ENCODE data around the gene NEK7.
"Not testable (repeated sequence)": the region's sequence is repeated elsewhere in the genome, so short reads cannot be mapped to it uniquely, and the experiment has no call there.

Gene NEK7

GRCh38 chr1:198121056-198121826 is 35.6 kb upstream of the NEK7 start:
- no peaks in the 10 kb centered on the region for H3K9me3 ChIP-seq (ENCODE audit: control insufficient read depth in 2 of 2, low read length in 2 of 2)
- no peaks in the 10 kb centered on the region for H3K4me1 ChIP-seq (ENCODE audit: control insufficient read depth in 2 of 2, insufficient read depth in 2 of 2, low read length in 2 of 2)
- H3K27ac ChIP-seq (ENCODE audit: low read depth in 2 of 2, low read length in 2 of 2) = no peak overlapping the region

GRCh38 chr1:198122693-198123092 is 34.1 kb upstream of the NEK7 start:
- no peaks in the 10 kb centered on the region for H3K27me3 ChIP-seq (ENCODE audit: control insufficient read depth in 2 of 2, insufficient read depth in 2 of 2, low read length in 2 of 2)
- H3K9ac ChIP-seq (ENCODE audit: low read depth in 1 of 2, low read length in 2 of 2) = no peak overlapping the region
- H3K4me1 ChIP-seq (ENCODE audit: control insufficient read depth in 2 of 2, insufficient read depth in 2 of 2, low read length in 2 of 2) = no peaks in the 10 kb centered on the region
- no peak overlapping the region for H3K27ac ChIP-seq (ENCODE audit: low read depth in 2 of 2, low read length in 2 of 2)
- no peaks in the 10 kb centered on the region for H3K36me3 ChIP-seq (ENCODE audit: control insufficient read depth in 2 of 2, insufficient read depth in 2 of 2, low read length in 2 of 2)
- no peak overlapping the region for H3K4me3 ChIP-seq (ENCODE audit: low read length in 2 of 2)
- no peaks in the 10 kb centered on the region for H3K9me3 ChIP-seq (ENCODE audit: control insufficient read depth in 2 of 2, low read length in 2 of 2)

More at GRCh38 chr1:198121056-198121826, 35.6 kb upstream of the NEK7 start:
- H3K27me3 ChIP-seq (ENCODE audit: control insufficient read depth in 2 of 2, insufficient read depth in 2 of 2, low read length in 2 of 2) = no peaks in the 10 kb centered on the region
- no peaks in the 10 kb centered on the region for H3K36me3 ChIP-seq (ENCODE audit: control insufficient read depth in 2 of 2, insufficient read depth in 2 of 2, low read length in 2 of 2)
- no peak overlapping the region for H3K4me3 ChIP-seq (ENCODE audit: low read length in 2 of 2)
- H3K9ac ChIP-seq (ENCODE audit: low read depth in 1 of 2, low read length in 2 of 2) = no peak overlapping the region

- H3K27ac ChIP-seq (ENCODE audit: low read depth in 2 of 2, low read length in 2 of 2) = no peak overlapping the region
Measured at GRCh38 chr1:198123133-198123532, 33.7 kb upstream of the NEK7 start.

GRCh38 chr1:198124673-198125072 is 32.1 kb upstream of the NEK7 start:
- Histone ChIP-seq H3K27me3 (ENCODE audit: control insufficient read depth in 2 of 2, insufficient read depth in 2 of 2, low read length in 2 of 2) (no peaks in the 10 kb centered on the region), H3K9ac (ENCODE audit: low read depth in 1 of 2, low read length in 2 of 2) (no peak overlapping the region), H3K4me3 (ENCODE audit: low read length in 2 of 2) (no peak overlapping the region), H3K9me3 (ENCODE audit: control insufficient read depth in 2 of 2, low read length in 2 of 2) (no peaks in the 10 kb centered on the region), H3K27ac (ENCODE audit: low read depth in 2 of 2, low read length in 2 of 2) (no peak overlapping the region), H3K36me3 (ENCODE audit: control insufficient read depth in 2 of 2, insufficient read depth in 2 of 2, low read length in 2 of 2) (no peaks in the 10 kb centered on the region), H3K4me1 (ENCODE audit: control insufficient read depth in 2 of 2, insufficient read depth in 2 of 2, low read length in 2 of 2) (no peaks in the 10 kb centered on the region)

More at GRCh38 chr1:198123133-198123532, 33.7 kb upstream of the NEK7 start:
- H3K4me1 ChIP-seq (ENCODE audit: control insufficient read depth in 2 of 2, insufficient read depth in 2 of 2, low read length in 2 of 2) = no peaks in the 10 kb centered on the region
- H3K36me3 ChIP-seq (ENCODE audit: control insufficient read depth in 2 of 2, insufficient read depth in 2 of 2, low read length in 2 of 2) = no peaks in the 10 kb centered on the region
- no peaks in the 10 kb centered on the region for H3K9me3 ChIP-seq (ENCODE audit: control insufficient read depth in 2 of 2, low read length in 2 of 2)
- no peak overlapping the region for H3K4me3 ChIP-seq (ENCODE audit: low read length in 2 of 2)
- no peak overlapping the region for H3K9ac ChIP-seq (ENCODE audit: low read depth in 1 of 2, low read length in 2 of 2)
- no peaks in the 10 kb centered on the region for H3K27me3 ChIP-seq (ENCODE audit: control insufficient read depth in 2 of 2, insufficient read depth in 2 of 2, low read length in 2 of 2)

- Histone ChIP-seq H3K4me1 (ENCODE audit: control insufficient read depth in 2 of 2, insufficient read depth in 2 of 2, low read length in 2 of 2) (no peaks in the 10 kb centered on the region), H3K9ac (ENCODE audit: low read depth in 1 of 2, low read length in 2 of 2) (no peak overlapping the region), H3K27ac (ENCODE audit: low read depth in 2 of 2, low read length in 2 of 2) (no peak overlapping the region), H3K27me3 (ENCODE audit: control insufficient read depth in 2 of 2, insufficient read depth in 2 of 2, low read length in 2 of 2) (no peaks in the 10 kb centered on the region), H3K36me3 (ENCODE audit: control insufficient read depth in 2 of 2, insufficient read depth in 2 of 2, low read length in 2 of 2) (no peaks in the 10 kb centered on the region), H3K4me3 (ENCODE audit: low read length in 2 of 2) (no peak overlapping the region), H3K9me3 (ENCODE audit: control insufficient read depth in 2 of 2, low read length in 2 of 2) (no peaks in the 10 kb centered on the region)
Measured at GRCh38 chr1:198125995-198126735, 30.6 kb upstream of the NEK7 start.

GRCh38 chr1:198128533-198128932 is 28.3 kb upstream of the NEK7 start:
- Histone ChIP-seq H3K4me1 (ENCODE audit: control insufficient read depth in 2 of 2, insufficient read depth in 2 of 2, low read length in 2 of 2) (no peaks in the 10 kb centered on the region), H3K9ac (ENCODE audit: low read depth in 1 of 2, low read length in 2 of 2) (no peak overlapping the region), H3K9me3 (ENCODE audit: control insufficient read depth in 2 of 2, low read length in 2 of 2) (no peaks in the 10 kb centered on the region), H3K27ac (ENCODE audit: low read depth in 2 of 2, low read length in 2 of 2) (no peak overlapping the region), H3K4me3 (ENCODE audit: low read length in 2 of 2) (no peak overlapping the region), H3K27me3 (ENCODE audit: control insufficient read depth in 2 of 2, insufficient read depth in 2 of 2, low read length in 2 of 2) (no peaks in the 10 kb centered on the region), H3K36me3 (ENCODE audit: control insufficient read depth in 2 of 2, insufficient read depth in 2 of 2, low read length in 2 of 2) (no peaks in the 10 kb centered on the region)

- not testable (repeated sequence) for H3K27ac ChIP-seq (ENCODE audit: low read depth in 2 of 2, low read length in 2 of 2); H3K4me3 ChIP-seq (ENCODE audit: low read length in 2 of 2); H3K27me3 ChIP-seq (ENCODE audit: control insufficient read depth in 2 of 2, insufficient read depth in 2 of 2, low read length in 2 of 2); H3K4me1 ChIP-seq (ENCODE audit: control insufficient read depth in 2 of 2, insufficient read depth in 2 of 2, low read length in 2 of 2); H3K9ac ChIP-seq (ENCODE audit: low read depth in 1 of 2, low read length in 2 of 2); H3K9me3 ChIP-seq (ENCODE audit: control insufficient read depth in 2 of 2, low read length in 2 of 2); H3K36me3 ChIP-seq (ENCODE audit: control insufficient read depth in 2 of 2, insufficient read depth in 2 of 2, low read length in 2 of 2)
Measured at GRCh38 chr1:198130053-198130452, 26.7 kb upstream of the NEK7 start.

GRCh38 chr1:198132060-198132781 is 24.6 kb upstream of the NEK7 start:
- H3K4me3 ChIP-seq (ENCODE audit: low read length in 2 of 2) = no peak overlapping the region
- no peaks in the 10 kb centered on the region for H3K36me3 ChIP-seq (ENCODE audit: control insufficient read depth in 2 of 2, insufficient read depth in 2 of 2, low read length in 2 of 2)
- no peaks in the 10 kb centered on the region for H3K27me3 ChIP-seq (ENCODE audit: control insufficient read depth in 2 of 2, insufficient read depth in 2 of 2, low read length in 2 of 2)
- H3K9ac ChIP-seq (ENCODE audit: low read depth in 1 of 2, low read length in 2 of 2) = no peak overlapping the region
- H3K27ac ChIP-seq (ENCODE audit: low read depth in 2 of 2, low read length in 2 of 2) = no peak overlapping the region
- no peaks in the 10 kb centered on the region for H3K4me1 ChIP-seq (ENCODE audit: control insufficient read depth in 2 of 2, insufficient read depth in 2 of 2, low read length in 2 of 2)
- H3K9me3 ChIP-seq (ENCODE audit: control insufficient read depth in 2 of 2, low read length in 2 of 2) = no peaks in the 10 kb centered on the region

GRCh38 chr1:198134252-198134651 is 22.5 kb upstream of the NEK7 start:
- no peak overlapping the region for H3K27ac ChIP-seq (ENCODE audit: low read depth in 2 of 2, low read length in 2 of 2)
- no peak overlapping the region for H3K9ac ChIP-seq (ENCODE audit: low read depth in 1 of 2, low read length in 2 of 2)
- no peaks in the 10 kb centered on the region for H3K4me1 ChIP-seq (ENCODE audit: control insufficient read depth in 2 of 2, insufficient read depth in 2 of 2, low read length in 2 of 2)
- H3K4me3 ChIP-seq (ENCODE audit: low read length in 2 of 2) = no peak overlapping the region
- no peaks in the 10 kb centered on the region for H3K36me3 ChIP-seq (ENCODE audit: control insufficient read depth in 2 of 2, insufficient read depth in 2 of 2, low read length in 2 of 2)
- H3K9me3 ChIP-seq (ENCODE audit: control insufficient read depth in 2 of 2, low read length in 2 of 2) = no peaks in the 10 kb centered on the region
- H3K27me3 ChIP-seq (ENCODE audit: control insufficient read depth in 2 of 2, insufficient read depth in 2 of 2, low read length in 2 of 2) = no peaks in the 10 kb centered on the region

GRCh38 chr1:198135366-198135765 is 21.4 kb upstream of the NEK7 start:
- H3K9me3 ChIP-seq (ENCODE audit: control insufficient read depth in 2 of 2, low read length in 2 of 2) = no peaks in the 10 kb centered on the region

More at GRCh38 chr1:198135366-198135765, 21.4 kb upstream of the NEK7 start:
- Histone ChIP-seq H3K4me1 (ENCODE audit: control insufficient read depth in 2 of 2, insufficient read depth in 2 of 2, low read length in 2 of 2) (no peaks in the 10 kb centered on the region), H3K9ac (ENCODE audit: low read depth in 1 of 2, low read length in 2 of 2) (no peak overlapping the region), H3K27me3 (ENCODE audit: control insufficient read depth in 2 of 2, insufficient read depth in 2 of 2, low read length in 2 of 2) (no peaks in the 10 kb centered on the region), H3K27ac (ENCODE audit: low read depth in 2 of 2, low read length in 2 of 2) (no peak overlapping the region), H3K36me3 (ENCODE audit: control insufficient read depth in 2 of 2, insufficient read depth in 2 of 2, low read length in 2 of 2) (no peaks in the 10 kb centered on the region), H3K4me3 (ENCODE audit: low read length in 2 of 2) (no peak overlapping the region)
